ENCODE measurements around the gene GRK1.

Gene GRK1

GRCh38 chr13:113729187-113730019 is 62.4 kb downstream of the GRK1 start:
- DNase-seq (ENCODE audit: low read depth): no peak

GRCh38 chr13:113730258-113730691 is 63.3 kb downstream of the GRK1 start:
- no peak for DNase-seq (ENCODE audit: low read depth)

GRCh38 chr13:113730831-113731191 is 63.8 kb downstream of the GRK1 start:
- DNase-seq (ENCODE audit: low read depth): no peak

- no peak for DNase-seq (ENCODE audit: low read depth)
Measured at GRCh38 chr13:113731192-113732175, 64.5 kb downstream of the GRK1 start.

GRCh38 chr13:113732176-113732960 is 65.3 kb downstream of the GRK1 start:
- DNase-seq (ENCODE audit: low read depth): no peak

GRCh38 chr13:113732961-113733950 is 66.2 kb downstream of the GRK1 start:
- DNase-seq (ENCODE audit: low read depth): no peak

- DNase-seq (ENCODE audit: low read depth): no peak
Measured at GRCh38 chr13:113734099-113734825, 67.2 kb downstream of the GRK1 start.

- DNase-seq (ENCODE audit: low read depth): no peak
Measured at GRCh38 chr13:113734826-113735125, 67.8 kb downstream of the GRK1 start.

- DNase-seq (ENCODE audit: low read depth): no peak
Measured at GRCh38 chr13:113735194-113735593, 68.2 kb downstream of the GRK1 start.

GRCh38 chr13:113735750-113736149 is 68.7 kb downstream of the GRK1 start:
- DNase-seq (ENCODE audit: low read depth): no peak

GRCh38 chr13:113736258-113736731 is 69.3 kb downstream of the GRK1 start:
- DNase-seq (ENCODE audit: low read depth): no peak

GRCh38 chr13:113737803-113738202 is 70.8 kb downstream of the GRK1 start:
- no peak for DNase-seq (ENCODE audit: low read depth)

- DNase-seq (ENCODE audit: low read depth): no peak
Measured at GRCh38 chr13:113739527-113740285, 72.7 kb downstream of the GRK1 start.

GRCh38 chr13:113740286-113740556 is 73.2 kb downstream of the GRK1 start:
- no peak for DNase-seq (ENCODE audit: low read depth)

- DNase-seq (ENCODE audit: low read depth): no peak
Measured at GRCh38 chr13:113740661-113741060, 73.6 kb downstream of the GRK1 start.

- no peak for DNase-seq (ENCODE audit: low read depth)
Measured at GRCh38 chr13:113741191-113741668, 74.2 kb downstream of the GRK1 start.

- no peak for DNase-seq (ENCODE audit: low read depth)
Measured at GRCh38 chr13:113742000-113742441, 75.0 kb downstream of the GRK1 start.

GRCh38 chr13:113742445-113743120 is 75.6 kb downstream of the GRK1 start:
- DNase-seq (ENCODE audit: low read depth): no peak
